ENCODE measurements around the gene SUMF2.
"Not testable (repeated sequence)": the region's sequence is repeated elsewhere in the genome, so short reads cannot be mapped to it uniquely, and the experiment has no call there.

SUMF2 gene

DNA sequence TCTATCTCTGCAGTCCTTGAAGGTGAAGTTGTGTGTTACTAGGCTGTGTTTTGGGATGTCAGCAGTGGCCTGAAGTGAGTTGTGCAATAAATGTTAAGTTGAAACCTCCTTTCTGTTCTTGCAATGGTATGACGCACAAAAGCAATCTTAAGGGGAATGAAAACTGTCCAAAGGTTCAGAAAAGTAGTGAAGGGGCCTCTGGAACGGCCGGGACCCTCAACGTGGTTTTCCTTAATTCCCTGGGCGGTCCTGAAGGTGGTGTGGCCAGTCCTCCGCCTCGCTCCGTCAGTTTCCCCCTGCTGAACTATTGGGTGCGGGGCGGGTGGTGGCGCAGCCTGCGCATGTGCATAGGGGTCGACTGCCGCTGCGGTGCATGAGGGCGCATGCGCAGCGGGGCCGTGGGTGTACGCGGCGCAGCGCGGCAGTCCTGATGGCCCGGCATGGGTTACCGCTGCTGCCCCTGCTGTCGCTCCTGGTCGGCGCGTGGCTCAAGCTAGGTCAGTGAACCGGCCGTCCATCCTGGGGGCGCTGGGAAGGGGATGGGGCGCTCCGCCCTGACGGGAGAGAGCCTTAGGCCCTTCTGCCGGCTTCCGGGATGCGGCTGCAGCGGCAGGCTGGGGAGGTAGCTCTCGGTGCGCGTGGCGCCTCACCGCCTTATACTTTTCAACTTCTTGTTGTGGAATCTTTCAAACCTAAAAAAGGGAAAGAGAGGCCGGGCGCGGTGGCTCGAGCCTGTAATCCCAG, at the start of gene SUMF2:
Gene SUMF2 (plus strand): TSS at position 405 of the 744 bp plus-strand sequence. CDS start 26 bp downstream, at position 431.
- peak; percentile 90 for DNase-seq
- in situ Hi-C loops (cut with MboI; ENCODE audit: low pct_unique_long_range_greater_than_20kb, low sequenced_read_pairs) = no loop called here

GRCh38 chr7:56017015-56017414, 47.1 kb upstream of the SUMF2 start:
- in situ Hi-C loops (cut with MboI; ENCODE audit: low pct_unique_long_range_greater_than_20kb, low sequenced_read_pairs); DNase-seq: not testable (repeated sequence)

DNA sequence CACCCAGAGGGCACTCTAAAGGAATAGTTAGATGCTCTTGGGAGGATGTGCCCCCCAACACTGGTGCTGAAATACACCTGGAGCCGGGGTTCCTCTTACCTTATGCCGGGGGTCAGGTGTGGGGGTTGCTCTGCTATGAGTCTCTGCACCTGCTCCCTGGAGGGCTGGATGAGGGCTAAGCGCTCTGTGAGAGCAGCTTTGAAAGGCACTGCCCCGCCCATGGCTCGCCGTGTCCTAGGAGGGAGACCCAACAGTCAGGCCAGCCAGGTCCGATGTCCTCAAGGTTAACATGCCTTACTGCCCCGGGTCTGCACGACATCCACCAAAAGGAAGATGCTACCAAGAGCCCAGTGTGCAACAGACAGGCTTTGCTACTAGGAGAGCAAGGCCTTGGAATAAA, 44.6 kb upstream of the SUMF2 start:
- in situ Hi-C loops (cut with MboI; ENCODE audit: low pct_unique_long_range_greater_than_20kb, low sequenced_read_pairs) = no loop called here

DNA sequence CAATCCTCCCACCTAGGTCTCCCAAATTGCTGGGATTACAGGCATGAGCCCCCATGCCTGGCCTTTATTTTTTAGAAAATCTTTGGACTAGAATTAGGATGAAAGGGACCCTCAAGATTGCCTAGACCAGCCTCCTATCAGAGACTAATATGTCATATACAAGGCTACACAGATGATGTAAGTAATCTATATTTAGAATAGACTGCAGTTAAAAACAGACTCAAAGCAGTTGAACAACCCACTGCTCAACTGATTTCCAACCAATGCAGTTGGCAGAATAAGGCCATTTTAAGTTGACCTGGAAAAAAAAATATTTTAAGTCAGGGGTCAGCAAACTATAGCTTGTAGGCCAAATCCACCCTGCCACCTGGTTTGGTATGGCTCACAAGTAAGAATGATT, 40.6 kb upstream of the SUMF2 start:
- no peak for DNase-seq
- in situ Hi-C loops (cut with MboI; ENCODE audit: low pct_unique_long_range_greater_than_20kb, low sequenced_read_pairs) = no loop called here

More for the DNA sequence above, 44.6 kb upstream of the SUMF2 start:
- no peak for DNase-seq

GRCh38 chr7:56026538-56026937, 37.5 kb upstream of the SUMF2 start:
- DNase-seq = no peak
- in situ Hi-C loops (cut with MboI; ENCODE audit: low pct_unique_long_range_greater_than_20kb, low sequenced_read_pairs) = no loop called here

- in situ Hi-C loops (cut with MboI; ENCODE audit: low pct_unique_long_range_greater_than_20kb, low sequenced_read_pairs) = no loop called here
- DNase-seq = no peak
Observed at GRCh38 chr7:56028942-56029630, 35.0 kb upstream of the SUMF2 start.

- no peak for DNase-seq
- in situ Hi-C loops (cut with MboI; ENCODE audit: low pct_unique_long_range_greater_than_20kb, low sequenced_read_pairs) = no loop called here
Observed at GRCh38 chr7:56030340-56030739, 33.7 kb upstream of the SUMF2 start.

DNA sequence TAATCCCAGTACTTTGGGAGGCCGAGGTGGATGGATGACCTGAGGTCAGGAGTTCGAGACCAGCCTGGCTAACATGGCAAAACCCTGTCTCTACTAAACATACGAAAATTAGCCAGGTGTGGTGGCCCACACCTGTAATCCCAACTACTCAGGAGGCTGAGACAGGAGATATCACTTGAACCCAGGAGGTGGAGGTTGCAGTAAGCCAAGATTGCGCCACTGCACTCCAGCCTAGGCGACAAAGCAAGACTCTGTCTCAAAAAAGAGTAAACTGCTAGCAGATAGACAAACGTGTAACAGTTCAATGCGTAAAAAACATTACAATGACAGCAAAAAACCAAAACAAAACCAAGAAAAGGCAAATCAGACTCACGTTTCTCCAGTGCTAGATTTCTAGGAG, 32.5 kb upstream of the SUMF2 start:
- in situ Hi-C loops (cut with MboI; ENCODE audit: low pct_unique_long_range_greater_than_20kb, low sequenced_read_pairs); DNase-seq: not testable (repeated sequence)

DNA sequence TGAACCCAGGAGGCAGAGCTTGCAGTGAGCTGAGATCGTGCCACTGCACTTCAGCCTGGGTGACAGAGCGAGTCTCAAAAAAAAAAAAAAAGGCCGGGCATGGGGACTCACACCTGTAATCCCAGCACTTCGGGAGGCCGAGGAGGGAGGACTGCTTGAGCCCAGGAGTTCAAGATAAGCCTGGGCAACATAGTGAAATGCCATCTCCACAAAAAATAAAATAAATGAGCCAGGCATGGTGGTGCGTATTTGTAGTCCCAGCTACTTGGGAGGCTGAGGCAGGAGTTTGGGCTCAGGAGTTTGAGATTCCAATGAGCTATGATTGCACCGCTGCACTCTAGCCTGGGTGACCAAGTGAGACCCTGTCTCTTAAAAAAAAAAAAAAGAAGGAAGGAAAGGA, 31.5 kb upstream of the SUMF2 start:
- DNase-seq; in situ Hi-C loops (cut with MboI; ENCODE audit: low pct_unique_long_range_greater_than_20kb, low sequenced_read_pairs): not testable (repeated sequence)

GRCh38 chr7:56033671-56034432, 30.2 kb upstream of the SUMF2 start:
- DNase-seq = peak; percentile 95
- in situ Hi-C loops (cut with MboI; ENCODE audit: low pct_unique_long_range_greater_than_20kb, low sequenced_read_pairs) = no loop called here

GRCh38 chr7:56040730-56041129, 23.4 kb upstream of the SUMF2 start:
- no peak for DNase-seq
- in situ Hi-C loops (cut with MboI; ENCODE audit: low pct_unique_long_range_greater_than_20kb, low sequenced_read_pairs) = no loop called here

GRCh38 chr7:56045758-56046157, 18.3 kb upstream of the SUMF2 start:
- in situ Hi-C loops (cut with MboI; ENCODE audit: low pct_unique_long_range_greater_than_20kb, low sequenced_read_pairs); DNase-seq: not testable (repeated sequence)

DNA sequence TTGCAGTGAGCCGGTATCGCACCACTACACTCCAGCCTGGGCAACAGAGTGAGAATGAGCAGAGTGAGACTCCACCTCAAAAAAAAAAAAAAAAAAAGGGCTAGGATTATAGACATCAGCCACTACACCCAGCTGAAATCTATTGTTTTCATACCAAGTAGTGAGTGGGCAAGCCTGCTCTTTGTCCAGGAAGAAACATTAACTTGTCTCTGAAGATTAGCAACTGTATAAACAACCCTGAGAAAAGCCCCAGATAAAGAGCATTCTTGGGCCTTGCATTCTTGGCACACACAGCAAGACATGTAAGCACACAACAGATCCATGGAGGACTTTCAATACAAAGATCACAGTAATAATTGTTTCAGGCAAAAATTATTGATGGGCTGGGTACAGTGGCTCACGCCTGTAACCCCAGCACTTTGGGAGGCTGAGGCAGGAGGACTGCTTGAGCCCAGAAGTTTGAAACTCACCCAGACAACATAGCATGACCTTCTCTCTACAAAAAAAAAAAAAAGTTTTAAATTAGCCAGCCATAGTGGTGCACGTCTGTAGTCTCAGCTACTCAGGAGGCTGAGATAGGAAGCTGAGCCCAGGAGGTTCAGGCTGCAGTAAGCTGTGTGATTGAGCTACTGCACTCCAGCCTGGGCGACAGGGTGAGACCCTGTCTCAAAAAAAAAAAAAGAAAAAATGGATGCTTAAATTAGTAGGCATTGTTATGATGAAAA, 17.2 kb upstream of the SUMF2 start:
- in situ Hi-C loops (cut with MboI; ENCODE audit: low pct_unique_long_range_greater_than_20kb, low sequenced_read_pairs) = no loop called here
- DNase-seq = no peak

GRCh38 chr7:56047446-56048116, 16.5 kb upstream of the SUMF2 start:
- in situ Hi-C loops (cut with MboI; ENCODE audit: low pct_unique_long_range_greater_than_20kb, low sequenced_read_pairs); DNase-seq: not testable (repeated sequence)

DNA sequence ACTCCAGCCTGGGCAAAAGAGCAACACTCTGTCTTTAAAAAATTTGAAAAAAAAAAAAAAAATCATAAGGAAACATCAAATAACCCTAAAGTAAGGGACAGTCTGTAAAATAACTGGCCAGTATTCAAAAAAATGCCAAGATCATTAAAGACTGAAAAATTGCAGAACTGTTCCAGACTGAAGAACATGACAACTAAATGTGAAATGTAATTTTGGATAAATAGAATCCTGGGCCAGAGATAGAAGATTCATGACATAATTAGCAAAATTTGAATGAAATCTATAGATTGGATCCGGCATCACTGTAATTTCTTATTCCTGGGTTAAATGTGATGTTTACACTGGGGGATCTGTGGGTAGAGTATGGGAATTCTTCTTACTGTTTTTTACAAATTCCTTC, 15.8 kb upstream of the SUMF2 start:
- no peak for DNase-seq
- in situ Hi-C loops (cut with MboI; ENCODE audit: low pct_unique_long_range_greater_than_20kb, low sequenced_read_pairs) = no loop called here

- DNase-seq; in situ Hi-C loops (cut with MboI; ENCODE audit: low pct_unique_long_range_greater_than_20kb, low sequenced_read_pairs): not testable (repeated sequence)
Observed at GRCh38 chr7:56048763-56049162, 15.3 kb upstream of the SUMF2 start.

- DNase-seq = no peak
- in situ Hi-C loops (cut with MboI; ENCODE audit: low pct_unique_long_range_greater_than_20kb, low sequenced_read_pairs) = no loop called here
Observed at GRCh38 chr7:56051053-56051338, 13.1 kb upstream of the SUMF2 start.

DNA sequence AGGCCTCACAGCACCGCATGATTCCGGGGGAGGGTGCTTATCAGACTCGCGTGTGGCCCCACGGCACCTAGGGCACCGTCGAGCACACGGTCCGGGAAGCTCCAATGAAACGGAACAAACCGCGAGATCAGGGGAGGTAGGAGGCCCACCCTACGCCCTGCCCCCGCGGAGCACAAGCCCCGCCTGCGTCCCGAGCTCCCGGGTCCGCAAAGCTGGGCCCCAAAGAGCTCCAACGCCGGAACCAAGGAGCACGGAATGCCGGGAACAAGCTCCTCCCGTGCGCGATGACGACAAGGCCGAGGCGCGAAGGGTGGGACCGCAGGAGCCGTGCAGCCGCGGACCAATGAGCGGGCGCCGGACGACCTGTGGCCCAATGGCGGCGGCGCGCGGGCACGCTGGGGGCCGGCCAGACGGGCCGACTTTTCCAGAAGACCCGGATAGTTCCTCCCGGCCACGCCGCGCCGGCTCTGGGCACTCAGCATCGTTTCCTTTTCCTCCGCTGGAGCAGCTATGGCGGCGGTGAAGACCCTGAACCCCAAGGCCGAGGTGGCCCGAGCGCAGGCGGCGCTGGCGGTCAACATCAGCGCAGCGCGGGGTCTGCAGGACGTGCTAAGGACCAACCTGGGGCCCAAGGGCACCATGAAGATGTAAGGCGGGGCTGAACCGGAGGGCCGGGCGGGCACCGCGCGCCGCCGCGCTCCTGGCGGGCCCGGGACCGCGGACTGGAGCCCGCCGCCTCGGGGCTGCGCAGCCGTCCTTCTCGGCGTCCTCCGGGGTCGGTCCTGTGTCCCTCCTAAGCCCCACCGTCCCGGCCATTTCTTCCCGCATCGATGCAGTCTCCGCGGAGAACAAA, 12.5 kb upstream of the SUMF2 start, which contains the start of the genes CCT6A and PSPH:
Gene CCT6A (plus strand): TSS at position 427 of the 853 bp plus-strand sequence. CDS start 84 bp downstream, at position 511.
Gene PSPH (minus strand): TSS at position 106 of the 853 bp plus-strand sequence. CDS start 30,232 bp downstream, outside the sequence.
- in situ Hi-C loops (cut with MboI; ENCODE audit: low pct_unique_long_range_greater_than_20kb, low sequenced_read_pairs) = no loop called here
- peak; percentile 98 for DNase-seq

Measured in KBM-7 (cell line).